Inferior parietal cortex (tissue), 1 donor: ENCODE data around the gene GRM7.

Experiments
- DNase-seq: peaks from one replicate; pipeline ENCODE4 v3.0.0-alpha.2; 2016; ENCODE audit errors: extremely low spot score

Gene GRM7

GRCh38 chr3:7657214-7658112 is 796.5 kb downstream of the GRM7 start:
- no peak for DNase-seq

GRCh38 chr3:7658294-7658693 is 797.4 kb downstream of the GRM7 start:
- no peak for DNase-seq

- DNase-seq: no peak
Measured at GRCh38 chr3:7659079-7659478, 798.2 kb downstream of the GRM7 start.

- DNase-seq: no peak
Measured at GRCh38 chr3:7663771-7664170, 802.9 kb downstream of the GRM7 start.

GRCh38 chr3:7667774-7668173 is 806.9 kb downstream of the GRM7 start:
- DNase-seq: no peak

- peak; percentile 53 for DNase-seq
Measured at GRCh38 chr3:7669641-7670040, 808.7 kb downstream of the GRM7 start.

- no peak for DNase-seq
Measured at GRCh38 chr3:7678521-7678920, 817.6 kb downstream of the GRM7 start.

GRCh38 chr3:7682822-7683229 is 821.9 kb downstream of the GRM7 start:
- DNase-seq: no peak

GRCh38 chr3:7683426-7683825 is 822.5 kb downstream of the GRM7 start:
- DNase-seq: no peak

- DNase-seq: peak; percentile 38
Measured at GRCh38 chr3:7684182-7684715, 823.3 kb downstream of the GRM7 start.

- DNase-seq: no peak
Measured at GRCh38 chr3:7687428-7688147, 826.7 kb downstream of the GRM7 start.

- DNase-seq: no peak
Measured at GRCh38 chr3:7692866-7693265, 832.0 kb downstream of the GRM7 start.

GRCh38 chr3:7693976-7694375 is 833.1 kb downstream of the GRM7 start:
- DNase-seq: no peak

- DNase-seq: no peak
Measured at GRCh38 chr3:7695049-7695448, 834.1 kb downstream of the GRM7 start.

- no peak for DNase-seq
Measured at GRCh38 chr3:7696320-7696719, 835.4 kb downstream of the GRM7 start.

GRCh38 chr3:7697548-7697947 is 836.6 kb downstream of the GRM7 start:
- DNase-seq: no peak

GRCh38 chr3:7700539-7700938 is 839.6 kb downstream of the GRM7 start:
- DNase-seq: no peak

- no peak for DNase-seq
Measured at GRCh38 chr3:7700977-7701376, 840.1 kb downstream of the GRM7 start.

GRCh38 chr3:7707187-7707586 is 846.3 kb downstream of the GRM7 start:
- no peak for DNase-seq

GRCh38 chr3:7709376-7710082 is 848.6 kb downstream of the GRM7 start:
- no peak for DNase-seq

GRCh38 chr3:7710284-7710683 is 849.4 kb downstream of the GRM7 start:
- no peak for DNase-seq

GRCh38 chr3:7713724-7714123 is 852.8 kb downstream of the GRM7 start:
- DNase-seq: no peak
